T-helper 9 cell (primary cell): ENCODE results near the gene PCDHGB7.
"Not testable (repeated sequence)": the region's sequence is repeated elsewhere in the genome, so short reads cannot be mapped to it uniquely, and the experiment has no call there.

Experiments
- DNase-seq: peaks from one replicate; pipeline ENCODE4 v3.0.0-alpha.2; 2020

PCDHGB7 gene

GRCh38 chr5:141430332-141431113 is 13.0 kb downstream of the PCDHGB7 start, which contains the start of gene PCDHGA12:
Gene PCDHGA12, plus strand, starts transcription at chr5:141430507. Its CDS starts 253 bp downstream, at chr5:141430760.
- DNase-seq, result no peak

GRCh38 chr5:141431286-141431685 is 13.8 kb downstream of the PCDHGB7 start:
- DNase-seq, result no peak

GRCh38 chr5:141432308-141432707 is 14.8 kb downstream of the PCDHGB7 start:
- DNase-seq, result not testable (repeated sequence)

- DNase-seq, result not testable (repeated sequence)
These were observed 15.2 kb downstream of the PCDHGB7 start for GRCh38 chr5:141432726-141433125.

- DNase-seq, result no peak
These were observed 16.5 kb downstream of the PCDHGB7 start for GRCh38 chr5:141434006-141434405.

- DNase-seq, result no peak
These were observed 19.7 kb downstream of the PCDHGB7 start for GRCh38 chr5:141437221-141437620.

- no peak for DNase-seq
These were observed 22.1 kb downstream of the PCDHGB7 start for GRCh38 chr5:141439411-141440141.

GRCh38 chr5:141440341-141440740 is 22.9 kb downstream of the PCDHGB7 start:
- DNase-seq, result no peak

- no peak for DNase-seq
These were observed 24.2 kb downstream of the PCDHGB7 start for GRCh38 chr5:141441571-141442170.

GRCh38 chr5:141465351-141465750 is 47.9 kb downstream of the PCDHGB7 start:
- DNase-seq, result no peak
